ENCODE data around the gene GALNT7.

- TF ChIP-seq POLR2A (IDR thresholded peaks at IDR 0.05; ENCODE audit: extremely low read depth, insufficient read length) (no peak), CTCF (IDR thresholded peaks at IDR 0.05; ENCODE audit: low read depth, low read length) (no peak)
Measured at GRCh38 chr4:173226401-173226888, 57.8 kb downstream of the GALNT7 start.
